OCI-LY1 (cell line): ENCODE data around the gene IL18.
A peak's percentile ranks its signal among the peaks of the same experiment; 100 is the strongest.

Experiments used
- H2AFZ ChIP-seq: fragments of 200-600 bp; sonication (generic), shearing (Covaris generic); 2 replicates; pipeline ENCODE4 v1.6.0; 2014; ENCODE audit warnings: antibody characterized with exemption, mild to moderate bottlenecking, low read length
- H3F3A ChIP-seq: fragments of 200-600 bp; sonication (generic), shearing (Covaris generic); 2 replicates; pipeline ENCODE4 v1.6.0; 2014; ENCODE audit warnings: mild to moderate bottlenecking, antibody characterized with exemption, low read length, moderate library complexity; ENCODE audit not compliant: insufficient read depth
- H3K27ac ChIP-seq: fragments of 200-600 bp; sonication (generic); 2 replicates; pipeline ENCODE4 v1.5.1; 2014; ENCODE audit warnings: low read length, mixed run types, mild to moderate bottlenecking, low read depth; ENCODE audit not compliant: poor library complexity, severe bottlenecking
- H3K27me3 ChIP-seq: fragments of 200-600 bp; sonication (generic); 2 replicates; pipeline ENCODE4 v1.6.0; 2014; ENCODE audit warnings: antibody characterized with exemption, mild to moderate bottlenecking, low read length, moderate library complexity; ENCODE audit not compliant: insufficient read depth
- H3K36me3 ChIP-seq: fragments of 200-600 bp; sonication (generic); 2 replicates; pipeline ENCODE4 v1.6.1; 2014; ENCODE audit warnings: mild to moderate bottlenecking, antibody characterized with exemption, low read length, moderate library complexity, mixed read lengths; ENCODE audit not compliant: insufficient read depth
- H3K4me1 ChIP-seq: fragments of 200-600 bp; sonication (generic); 2 replicates; pipeline ENCODE4 v1.5.1; 2014; ENCODE audit warnings: mild to moderate bottlenecking, low read length, moderate library complexity; ENCODE audit not compliant: insufficient read depth, severe bottlenecking
- H3K4me2 ChIP-seq: fragments of 200-600 bp; sonication (generic), shearing (Covaris generic); 2 replicates; pipeline ENCODE4 v1.6.1; 2014; ENCODE audit warnings: low read length
- H3K4me3 ChIP-seq: fragments of 200-600 bp; sonication (generic); 2 replicates; pipeline ENCODE4 v1.5.1; 2014; ENCODE audit warnings: low read length, low read depth, mild to moderate bottlenecking, mixed read lengths; ENCODE audit not compliant: poor library complexity, severe bottlenecking
- H3K79me2 ChIP-seq: fragments of 200-600 bp; shearing (Covaris generic); 2 replicates; pipeline ENCODE4 v1.6.1; 2016; ENCODE audit warnings: mixed run types, low read length, mixed read lengths; ENCODE audit not compliant: insufficient read depth
- H3K9ac ChIP-seq: fragments of 200-600 bp; sonication (generic), shearing (Covaris generic); 2 replicates; pipeline ENCODE4 v1.6.1; 2014; ENCODE audit warnings: mild to moderate bottlenecking, low read length, mixed read lengths
- H3K9me2 ChIP-seq: fragments of 200-600 bp; sonication (generic), shearing (Covaris generic); 2 replicates; pipeline ENCODE4 v1.6.1; 2014; ENCODE audit warnings: low read depth, mild to moderate bottlenecking, low read length, mixed read lengths
- H3K9me3 ChIP-seq: fragments of 200-600 bp; shearing (Covaris generic); 2 replicates; pipeline ENCODE4 v1.6.1; 2014; ENCODE audit warnings: low read length, mixed read lengths
- H4K20me1 ChIP-seq: fragments of 200-600 bp; sonication (generic), shearing (Covaris generic); 2 replicates; pipeline ENCODE4 v1.6.0; 2016; ENCODE audit warnings: mild to moderate bottlenecking, low read length; ENCODE audit not compliant: insufficient read depth
- EZH2 ChIP-seq: fragments of 200-600 bp; sonication (generic), shearing (Covaris generic); IDR thresholded peaks from 2 replicates; pipeline ENCODE4 v1.8.0; 2017; ENCODE audit warnings: borderline replicate concordance, mixed run types, mild to moderate bottlenecking, antibody characterized with exemption, low read length, moderate library complexity, mixed read lengths
- TF ChIP-seq, protein P1 (sequence below): fragments of 200-600 bp; sonication (generic), shearing (Covaris generic); IDR thresholded peaks from 2 replicates; pipeline ENCODE4 v1.5.1; 2017; ENCODE audit warnings: mild to moderate bottlenecking, antibody characterized with exemption, low read length, moderate library complexity, mixed read lengths

IL18 gene

DNA sequence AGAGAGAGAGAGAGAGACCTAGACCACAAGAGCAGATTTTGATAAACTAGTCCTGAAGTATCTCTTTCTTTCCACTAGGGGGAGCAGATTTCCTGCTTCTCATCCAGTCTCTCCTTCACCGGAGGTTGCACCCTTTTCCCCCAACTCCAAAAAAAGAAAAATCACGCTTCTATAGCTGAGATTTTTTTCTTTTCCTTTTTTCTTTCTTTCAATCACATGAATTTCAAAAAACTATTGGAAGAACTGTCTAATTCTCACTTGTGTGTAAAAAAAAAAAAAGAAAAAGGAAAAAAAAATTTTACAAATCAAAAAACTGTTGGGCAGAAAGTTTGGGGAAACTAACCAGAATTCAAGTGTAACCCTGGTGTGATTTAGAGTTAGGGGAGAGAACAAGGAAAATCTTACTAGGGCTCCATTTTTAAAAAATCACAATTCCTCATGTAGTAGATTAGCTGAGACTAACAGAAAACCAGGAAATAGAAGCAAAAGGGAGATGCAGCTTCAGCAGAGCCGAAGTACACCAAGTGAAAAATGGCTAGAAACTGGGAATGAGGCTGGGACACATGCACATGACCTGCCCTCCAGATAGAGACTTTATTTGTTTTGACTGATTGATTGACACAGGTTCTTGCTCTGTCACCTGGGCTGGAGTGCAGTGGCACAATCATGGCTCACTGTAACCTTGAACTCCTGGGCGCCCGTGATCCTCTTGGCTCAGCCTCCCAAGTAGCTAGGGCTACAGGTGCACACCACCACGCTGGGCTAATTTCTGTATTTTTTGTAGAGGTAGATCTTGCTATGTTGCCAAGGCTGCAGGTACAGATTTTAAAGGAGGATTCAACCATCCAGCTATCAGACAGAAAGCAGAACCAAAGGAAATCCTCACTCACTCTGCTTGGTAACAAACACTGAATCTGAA lies 50.1 kb downstream of the IL18 start:
- Histone ChIP-seq H3K9me2 (no peaks in the 10 kb centered on the region), H3F3A (no peaks in the 10 kb centered on the region), H3K36me3 (no peaks in the 10 kb centered on the region), H4K20me1 (no peaks in the 10 kb centered on the region), H3K27me3 (no peaks in the 10 kb centered on the region), H3K9ac (no peak overlapping the region), H2AFZ (no peak overlapping the region), H3K9me3 (peaks cover 5% of the 10 kb centered on the region; the same call in 1 of the 2 replicates), H3K4me1 (no peaks in the 10 kb centered on the region), H3K4me2 (no peak overlapping the region), H3K79me2 (no peaks in the 10 kb centered on the region), H3K4me3 (no peak overlapping the region), H3K27ac (no peak overlapping the region)
- TF ChIP-seq EZH2 = no peak
- TF ChIP-seq, protein P1, sequence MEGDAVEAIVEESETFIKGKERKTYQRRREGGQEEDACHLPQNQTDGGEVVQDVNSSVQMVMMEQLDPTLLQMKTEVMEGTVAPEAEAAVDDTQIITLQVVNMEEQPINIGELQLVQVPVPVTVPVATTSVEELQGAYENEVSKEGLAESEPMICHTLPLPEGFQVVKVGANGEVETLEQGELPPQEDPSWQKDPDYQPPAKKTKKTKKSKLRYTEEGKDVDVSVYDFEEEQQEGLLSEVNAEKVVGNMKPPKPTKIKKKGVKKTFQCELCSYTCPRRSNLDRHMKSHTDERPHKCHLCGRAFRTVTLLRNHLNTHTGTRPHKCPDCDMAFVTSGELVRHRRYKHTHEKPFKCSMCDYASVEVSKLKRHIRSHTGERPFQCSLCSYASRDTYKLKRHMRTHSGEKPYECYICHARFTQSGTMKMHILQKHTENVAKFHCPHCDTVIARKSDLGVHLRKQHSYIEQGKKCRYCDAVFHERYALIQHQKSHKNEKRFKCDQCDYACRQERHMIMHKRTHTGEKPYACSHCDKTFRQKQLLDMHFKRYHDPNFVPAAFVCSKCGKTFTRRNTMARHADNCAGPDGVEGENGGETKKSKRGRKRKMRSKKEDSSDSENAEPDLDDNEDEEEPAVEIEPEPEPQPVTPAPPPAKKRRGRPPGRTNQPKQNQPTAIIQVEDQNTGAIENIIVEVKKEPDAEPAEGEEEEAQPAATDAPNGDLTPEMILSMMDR = peak; percentile 77

DNA sequence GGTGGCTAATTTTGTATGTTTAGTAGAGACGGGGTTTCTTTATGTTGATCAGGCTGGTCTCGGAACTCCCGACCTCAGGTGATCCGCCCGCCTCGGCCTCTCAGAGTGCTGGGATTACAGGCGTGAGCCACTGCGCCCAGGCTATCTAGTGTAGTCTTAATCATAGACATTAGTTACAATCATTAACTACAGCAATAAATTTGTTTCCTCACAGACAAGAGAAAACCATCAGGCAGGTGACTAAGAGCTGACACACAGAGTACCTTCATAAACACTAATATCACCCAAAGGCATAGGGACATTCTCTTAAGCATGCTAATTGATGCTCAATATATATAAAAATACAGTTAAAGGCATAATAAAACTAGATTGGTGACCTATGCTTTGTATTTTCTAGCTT lies 57.8 kb downstream of the IL18 start:
- H3K36me3 ChIP-seq = no peaks in the 10 kb centered on the region
- H3K79me2 ChIP-seq = no peaks in the 10 kb centered on the region
- no peaks in the 10 kb centered on the region for H3F3A ChIP-seq
- no peak overlapping the region for H3K27ac ChIP-seq
- no peaks in the 10 kb centered on the region for H3K4me1 ChIP-seq
- no peaks in the 10 kb centered on the region for H4K20me1 ChIP-seq
- no peaks in the 10 kb centered on the region for H3K27me3 ChIP-seq
- TF ChIP-seq EZH2 = no peak
- TF ChIP-seq, protein P1 = no peak
- no peaks in the 10 kb centered on the region for H3K9me2 ChIP-seq
- H2AFZ ChIP-seq = no peak overlapping the region
- H3K9me3 ChIP-seq = peaks cover 5% of the 10 kb centered on the region; the same call in 1 of the 2 replicates
- no peak overlapping the region for H3K4me2 ChIP-seq
- no peak overlapping the region for H3K4me3 ChIP-seq
- H3K9ac ChIP-seq = no peak overlapping the region

DNA sequence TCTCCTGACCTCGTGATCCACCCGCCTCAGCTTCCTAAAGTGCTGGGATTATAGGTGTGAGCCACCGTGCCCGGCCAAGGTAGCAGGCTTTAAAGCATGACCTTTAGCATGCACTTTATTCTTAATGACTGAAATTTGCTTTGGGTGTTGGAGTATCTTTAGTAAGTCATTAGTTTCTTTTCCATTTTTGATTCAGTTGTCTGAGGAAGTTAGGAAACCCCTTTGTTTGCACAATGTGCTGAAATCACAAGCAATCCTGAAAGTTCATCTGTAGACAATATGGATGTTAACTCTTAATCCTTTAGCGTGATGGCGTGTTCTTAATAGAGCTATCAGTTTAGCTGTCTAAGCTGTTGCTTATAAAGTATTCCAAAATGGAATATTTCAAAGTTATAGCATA lies 60.4 kb downstream of the IL18 start:
- Histone ChIP-seq H2AFZ (no peak overlapping the region), H3K27ac (no peak overlapping the region), H3K4me3 (no peak overlapping the region), H3K27me3 (no peaks in the 10 kb centered on the region), H3K4me2 (no peak overlapping the region), H3K9ac (no peak overlapping the region), H3K4me1 (no peaks in the 10 kb centered on the region), H4K20me1 (no peaks in the 10 kb centered on the region), H3K9me2 (no peaks in the 10 kb centered on the region), H3K36me3 (peaks cover 1% of the 10 kb centered on the region; the same call in 1 of the 2 replicates), H3K79me2 (no peaks in the 10 kb centered on the region), H3K9me3 (no peaks in the 10 kb centered on the region), H3F3A (no peaks in the 10 kb centered on the region)
- no peak for TF ChIP-seq EZH2
- TF ChIP-seq, protein P1 = no peak
